Stimulated activated naive B cell treated with anti-CD40 and anti-IgM and Interleukin-4, amounts not matched to agents 10 μg/mL and 1 μg/mL and 100 μg/mL, for 72 hours (primary cell): ENCODE measurements around the gene IKZF4.
"Not testable (repeated sequence)": the region's sequence is repeated elsewhere in the genome, so short reads cannot be mapped to it uniquely, and the experiment has no call there.

Experiments used
- ATAC-seq, 2 donors: fragments of 150-1000 bp; cut with Tn5 transposase; replicated peaks; 2 replicates each; pipeline ENCODE4 v1.10.0; 2021; ENCODE audit warnings: moderate library complexity in 1 of 2
- DNase-seq: peaks from one replicate; pipeline ENCODE4 v3.0.0; 2021
- H3K27ac Mint-ChIP-seq: one replicate; pipeline ENCODE4 v1.8.0; 2022; ENCODE audit warnings: mild to moderate bottlenecking, mixed read lengths
- H3K27me3 Mint-ChIP-seq, 2 donors: one replicate each; pipeline ENCODE4 v1.8.0; 2022; ENCODE audit warnings: mixed read lengths in 2 of 2
- H3K36me3 Mint-ChIP-seq, 2 donors: one replicate each; pipeline ENCODE4 v1.8.0; 2022; ENCODE audit warnings: mixed read lengths in 2 of 2, mild to moderate bottlenecking in 1 of 2
- H3K4me1 Mint-ChIP-seq, 2 donors: one replicate each; pipeline ENCODE4 v1.8.0; 2022; ENCODE audit warnings: mixed read lengths in 2 of 2, mild to moderate bottlenecking in 1 of 2
- H3K4me3 Mint-ChIP-seq, 2 donors: one replicate each; pipeline ENCODE4 v1.8.0; 2022; ENCODE audit warnings: mild to moderate bottlenecking in 2 of 2, mixed read lengths in 2 of 2, moderate library complexity in 1 of 2
- H3K9me3 Mint-ChIP-seq, 2 donors: one replicate each; pipeline ENCODE4 v1.8.0; 2022; ENCODE audit warnings: mixed read lengths in 2 of 2, mild to moderate bottlenecking in 1 of 2

IKZF4 gene

GRCh38 chr12:56020423-56021184 lies at the start of gene IKZF4:
TSS of gene IKZF4 (plus strand) at chr12:56021043. CDS start at chr12:56021494, 451 bp downstream.
- Mint-ChIP-seq H3K4me3 (peak within 1 kb of the TSS; percentile 83), H3K27me3 (peaks cover 0 to 7% of the 10 kb centered on the region in 2 donors), H3K36me3 (no peaks in the 10 kb centered on the region), H3K27ac (peak within 1 kb of the TSS; percentile 68), H3K9me3 (no peaks in the 10 kb centered on the region), H3K4me1 (peaks cover 11 to 20% of the 10 kb centered on the region in 2 donors)
- DNase-seq (no peak), ATAC-seq (peak; percentile 69 to 76)

GRCh38 chr12:55972042-55972441 lies 48.8 kb upstream of the IKZF4 start:
- H3K36me3 Mint-ChIP-seq = peaks cover 14 to 26% of the 10 kb centered on the region in 2 donors
- peaks cover 28 to 31% of the 10 kb centered on the region in 2 donors for H3K4me1 Mint-ChIP-seq
- no peaks in the 10 kb centered on the region for H3K27me3 Mint-ChIP-seq
- H3K27ac Mint-ChIP-seq = no peak overlapping the region
- H3K9me3 Mint-ChIP-seq = no peaks in the 10 kb centered on the region
- DNase-seq (no peak), ATAC-seq (no peak)
- peak overlapping the region in 1 of 2 donors; percentile 40 for H3K4me3 Mint-ChIP-seq

- H3K27ac Mint-ChIP-seq = no peak overlapping the region
Measured at GRCh38 chr12:55972456-55972855, 48.4 kb upstream of the IKZF4 start.

DNA sequence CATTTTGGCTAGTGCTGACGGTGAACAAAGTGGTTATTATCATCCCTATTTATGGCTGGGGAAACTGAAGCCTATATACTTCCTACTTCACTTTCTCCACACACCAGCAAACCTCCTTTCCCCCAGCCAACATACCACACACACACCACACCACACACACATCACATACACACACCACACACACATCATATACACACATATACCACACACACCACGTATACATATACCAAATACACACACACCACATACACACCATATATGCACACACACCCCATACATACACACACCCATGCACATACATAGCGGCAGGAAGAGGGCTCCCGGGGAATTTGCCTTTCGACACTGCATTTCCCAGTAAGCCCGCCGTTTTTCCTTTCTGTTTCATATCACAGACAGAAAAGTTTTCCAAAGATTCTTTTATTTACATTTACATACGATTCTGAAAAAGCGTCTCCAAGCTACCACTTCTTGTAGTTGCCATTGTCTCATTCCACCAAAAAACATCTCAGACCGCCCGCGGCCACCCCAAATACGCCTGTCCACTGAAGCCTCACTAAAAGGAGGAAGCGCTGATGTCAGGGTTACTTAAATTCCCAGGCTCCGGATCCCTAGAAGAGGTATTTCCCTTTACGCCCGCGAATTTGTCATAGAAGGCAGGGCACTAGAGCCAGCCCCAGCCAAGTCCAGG lies 47.8 kb upstream of the IKZF4 start:
- H3K27ac Mint-ChIP-seq = no peak overlapping the region
- ATAC-seq (no peak), DNase-seq (no peak)
- H3K36me3 Mint-ChIP-seq = peaks cover 13 to 26% of the 10 kb centered on the region in 2 donors
- no peaks in the 10 kb centered on the region for H3K27me3 Mint-ChIP-seq
- no peak overlapping the region for H3K4me3 Mint-ChIP-seq
- H3K4me1 Mint-ChIP-seq = peaks cover 23 to 28% of the 10 kb centered on the region in 2 donors
- no peaks in the 10 kb centered on the region for H3K9me3 Mint-ChIP-seq

More at GRCh38 chr12:55972456-55972855, 48.4 kb upstream of the IKZF4 start:
- peak overlapping the region in 1 of 2 donors; percentile 40 for H3K4me3 Mint-ChIP-seq
- H3K9me3 Mint-ChIP-seq = no peaks in the 10 kb centered on the region
- DNase-seq = no peak
- no peak for ATAC-seq
- H3K27me3 Mint-ChIP-seq = no peaks in the 10 kb centered on the region
- peaks cover 14 to 26% of the 10 kb centered on the region in 2 donors for H3K36me3 Mint-ChIP-seq
- peaks cover 25 to 30% of the 10 kb centered on the region in 2 donors for H3K4me1 Mint-ChIP-seq

DNA sequence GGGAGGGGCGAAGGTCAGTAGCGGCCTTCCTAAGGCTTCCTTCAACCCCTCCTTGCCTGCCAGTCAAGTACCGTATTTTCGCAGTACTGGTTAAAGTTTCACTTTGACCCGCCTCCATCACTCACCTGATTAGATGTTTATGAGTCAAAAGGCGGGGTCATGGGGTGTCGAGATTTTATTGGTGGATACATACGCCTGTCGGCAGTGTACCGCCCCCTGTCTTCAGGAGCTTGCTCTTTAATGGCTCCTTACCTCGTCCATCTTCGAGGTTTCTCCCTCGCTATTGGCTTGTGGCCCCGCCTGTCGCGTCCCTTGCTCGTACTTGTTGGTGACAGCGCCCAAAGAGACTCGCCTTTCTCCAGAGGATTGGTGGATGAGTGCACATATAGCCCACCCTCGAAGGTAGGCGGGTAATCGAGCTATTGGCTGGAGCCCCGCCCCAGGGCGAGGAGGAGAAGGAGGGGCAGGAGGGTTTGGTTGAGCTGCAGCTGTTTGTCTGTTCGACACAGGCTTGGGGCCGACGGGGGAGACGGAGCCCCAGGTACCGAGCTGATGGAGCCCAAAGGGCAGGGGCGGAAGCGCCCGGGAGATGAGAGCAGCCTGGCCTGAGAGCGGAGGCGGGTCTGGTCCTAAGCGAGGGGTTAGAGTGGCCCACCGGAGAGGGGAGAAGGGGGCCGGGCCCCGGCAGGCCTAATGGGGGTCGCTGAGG lies 47.1 kb upstream of the IKZF4 start, which contains the start of gene RAB5B:
TSS of gene RAB5B (plus strand) at position 480 of the 709 bp plus-strand sequence. CDS start 12,883 bp downstream, outside the sequence.
- H3K27ac Mint-ChIP-seq = no peak within 1 kb of the TSS
- DNase-seq (peak; percentile 99), ATAC-seq (peak; percentile 90 to 91)
- peaks cover 14 to 28% of the 10 kb centered on the region in 2 donors for H3K36me3 Mint-ChIP-seq
- H3K4me3 Mint-ChIP-seq = no peak within 1 kb of the TSS
- H3K27me3 Mint-ChIP-seq = no peaks in the 10 kb centered on the region
- H3K4me1 Mint-ChIP-seq = peaks cover 21 to 31% of the 10 kb centered on the region in 2 donors
- no peaks in the 10 kb centered on the region for H3K9me3 Mint-ChIP-seq

GRCh38 chr12:55974308-55974730 lies 46.5 kb upstream of the IKZF4 start:
- peak; percentile 36 to 38 for ATAC-seq
- peaks cover 23 to 31% of the 10 kb centered on the region in 2 donors for H3K4me1 Mint-ChIP-seq
- no peaks in the 10 kb centered on the region for H3K9me3 Mint-ChIP-seq
- H3K27ac Mint-ChIP-seq = no peak overlapping the region
- peaks cover 16 to 32% of the 10 kb centered on the region in 2 donors for H3K36me3 Mint-ChIP-seq
- no peaks in the 10 kb centered on the region for H3K27me3 Mint-ChIP-seq
- DNase-seq = no peak
- no peak overlapping the region for H3K4me3 Mint-ChIP-seq

DNA sequence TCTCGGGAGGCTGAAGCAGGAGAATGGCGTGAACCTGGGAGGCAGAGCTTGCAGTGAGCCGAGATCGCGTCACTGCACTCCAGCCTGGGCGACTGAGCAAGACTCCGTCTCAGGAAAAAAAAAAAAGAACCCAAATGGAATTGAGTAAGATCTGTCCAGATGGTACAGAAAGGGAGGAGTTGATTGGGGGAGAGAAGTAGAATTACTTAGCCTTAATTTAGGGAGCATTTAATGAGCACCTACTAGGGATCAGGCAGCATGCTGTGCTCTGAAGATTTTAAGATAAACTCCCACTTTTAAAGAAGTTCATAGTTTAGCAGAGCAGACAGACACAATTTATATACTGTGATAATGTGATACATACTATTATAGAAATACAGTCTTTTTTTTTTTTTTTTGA lies 42.5 kb upstream of the IKZF4 start:
- no peaks in the 10 kb centered on the region for H3K9me3 Mint-ChIP-seq
- ATAC-seq (no peak), DNase-seq (no peak)
- H3K36me3 Mint-ChIP-seq = peaks cover 25 to 39% of the 10 kb centered on the region in 2 donors
- H3K27ac Mint-ChIP-seq = no peak overlapping the region
- H3K4me1 Mint-ChIP-seq = peaks cover 23 to 50% of the 10 kb centered on the region in 2 donors
- H3K4me3 Mint-ChIP-seq = no peak overlapping the region
- H3K27me3 Mint-ChIP-seq = no peaks in the 10 kb centered on the region

GRCh38 chr12:55979069-55979468 lies 41.8 kb upstream of the IKZF4 start:
- Mint-ChIP-seq H3K27ac (no peak overlapping the region), H3K27me3 (no peaks in the 10 kb centered on the region), H3K4me3 (no peak overlapping the region), H3K4me1 (peaks cover 28 to 56% of the 10 kb centered on the region in 2 donors), H3K36me3 (peaks cover 28 to 45% of the 10 kb centered on the region in 2 donors), H3K9me3 (no peaks in the 10 kb centered on the region)
- no peak for DNase-seq
- ATAC-seq = no peak

DNA sequence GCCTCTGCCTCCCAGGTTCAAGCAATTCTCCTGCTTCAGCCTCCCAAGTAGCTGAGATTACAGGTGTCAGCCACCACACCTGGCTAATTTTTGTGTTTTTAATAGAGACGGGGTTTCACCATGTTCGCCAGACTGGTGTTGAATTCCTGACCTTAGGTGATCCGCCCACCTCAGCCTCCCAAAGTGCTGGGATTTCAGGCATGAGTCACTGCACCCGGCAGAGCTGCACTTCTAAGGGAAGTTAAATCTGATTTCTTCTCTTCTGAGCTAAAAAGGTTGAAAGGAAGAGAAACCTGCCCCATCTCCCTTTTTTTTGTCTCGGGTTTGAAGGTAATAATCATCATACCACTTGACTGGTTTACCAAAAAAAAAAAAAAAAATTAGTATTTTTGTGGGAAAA lies 39.0 kb upstream of the IKZF4 start:
- not testable (repeated sequence) for H3K4me3 Mint-ChIP-seq, DNase-seq

DNA sequence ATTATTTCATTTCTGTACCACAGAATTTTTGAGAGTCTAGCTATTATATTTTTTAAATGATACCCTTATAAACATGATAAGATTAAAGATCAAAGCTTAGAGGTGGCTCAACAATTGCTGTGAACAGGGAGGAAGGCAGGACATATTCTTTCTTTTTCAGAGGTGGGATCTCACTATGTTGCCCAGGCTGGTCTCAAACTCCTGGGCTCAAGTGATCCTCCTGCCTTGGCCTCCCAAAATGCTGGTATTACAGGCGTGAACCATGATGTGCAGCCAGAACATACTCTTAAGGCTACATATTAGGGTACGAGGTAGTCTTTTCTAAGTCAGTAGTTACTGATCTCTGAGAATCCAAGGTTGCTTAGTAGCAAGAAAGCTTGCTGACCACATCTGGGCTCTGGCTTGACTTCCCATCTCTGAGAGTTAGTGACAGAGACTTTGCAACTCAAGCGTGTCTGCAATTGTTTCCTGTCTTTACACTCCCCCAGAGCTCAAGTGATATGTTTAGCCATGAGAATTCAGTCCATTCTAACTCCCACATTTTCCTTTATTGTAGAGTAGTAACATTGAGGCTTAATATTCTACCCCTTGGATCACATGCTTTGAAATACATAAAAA lies 38.4 kb upstream of the IKZF4 start:
- H3K27me3 Mint-ChIP-seq = no peaks in the 10 kb centered on the region
- H3K36me3 Mint-ChIP-seq = peaks cover 28 to 51% of the 10 kb centered on the region in 2 donors
- peak; percentile 79 to 91 for ATAC-seq
- H3K27ac Mint-ChIP-seq = peak overlapping the region; percentile 66
- H3K4me3 Mint-ChIP-seq = no peak overlapping the region
- H3K9me3 Mint-ChIP-seq = no peaks in the 10 kb centered on the region
- DNase-seq = no peak
- H3K4me1 Mint-ChIP-seq = peaks cover 26 to 45% of the 10 kb centered on the region in 2 donors

More for the DNA sequence above, 39.0 kb upstream of the IKZF4 start:
- H3K36me3 Mint-ChIP-seq = peaks cover 28 to 51% of the 10 kb centered on the region in 2 donors
- H3K9me3 Mint-ChIP-seq, H3K27me3 Mint-ChIP-seq, H3K27ac Mint-ChIP-seq, ATAC-seq: not testable (repeated sequence)
- peaks cover 26 to 50% of the 10 kb centered on the region in 2 donors for H3K4me1 Mint-ChIP-seq

GRCh38 chr12:55983232-55983842 lies 37.5 kb upstream of the IKZF4 start:
- Mint-ChIP-seq H3K4me3 (no peak overlapping the region), H3K9me3 (no peaks in the 10 kb centered on the region), H3K27ac (peak overlapping the region; percentile 86), H3K36me3 (peaks cover 28 to 44% of the 10 kb centered on the region in 2 donors), H3K4me1 (peaks cover 23 to 38% of the 10 kb centered on the region in 2 donors), H3K27me3 (no peaks in the 10 kb centered on the region)
- DNase-seq = no peak
- peak; percentile 69 to 72 for ATAC-seq

- Mint-ChIP-seq H3K36me3 (peaks cover 31 to 47% of the 10 kb centered on the region in 2 donors), H3K27me3 (no peaks in the 10 kb centered on the region), H3K9me3 (no peaks in the 10 kb centered on the region), H3K4me3 (no peak overlapping the region), H3K27ac (no peak overlapping the region), H3K4me1 (peaks cover 20 to 36% of the 10 kb centered on the region in 2 donors)
- ATAC-seq (no peak), DNase-seq (no peak)
Measured at GRCh38 chr12:55984861-55985260, 36.0 kb upstream of the IKZF4 start.

DNA sequence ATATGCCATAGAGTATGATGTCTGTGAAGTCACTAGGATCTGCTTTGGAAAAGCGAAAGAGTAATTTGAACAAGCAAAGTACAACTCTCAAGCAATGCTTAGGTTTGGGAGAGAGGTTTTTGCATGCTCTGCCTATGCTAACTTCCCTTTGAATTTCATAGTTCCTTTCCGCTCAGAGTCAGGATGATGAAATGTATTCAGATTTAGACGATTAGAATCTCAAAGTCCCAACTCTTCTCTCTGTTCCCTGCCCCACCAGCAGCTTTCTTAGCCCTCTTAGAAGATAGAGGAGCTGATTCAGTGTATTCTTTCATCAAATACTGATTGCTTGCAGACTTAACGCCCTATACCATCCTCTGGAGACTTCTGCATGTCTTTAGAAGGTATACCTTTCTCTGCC lies 35.5 kb upstream of the IKZF4 start:
- no peaks in the 10 kb centered on the region for H3K27me3 Mint-ChIP-seq
- H3K36me3 Mint-ChIP-seq = peaks cover 31 to 45% of the 10 kb centered on the region in 2 donors
- H3K4me3 Mint-ChIP-seq = no peak overlapping the region
- H3K9me3 Mint-ChIP-seq = no peaks in the 10 kb centered on the region
- no peak for DNase-seq
- ATAC-seq = no peak
- peaks cover 18 to 31% of the 10 kb centered on the region in 2 donors for H3K4me1 Mint-ChIP-seq
- H3K27ac Mint-ChIP-seq = no peak overlapping the region
